Prostate gland (tissue), 2 donors: ENCODE data around the gene SNX3. TPM values are rescaled to one million over a fixed set of nuclear protein-coding genes. Genes with fewer than 3 reads are reported as not detected.

Experiments used
- DNase-seq: peaks from one replicate; pipeline ENCODE4 v3.0.0-alpha.2; 2019; ENCODE audit warnings: low spot score
- H3K27ac ChIP-seq, 2 donors: fragments of 200-600 bp; sonication (generic); 2 replicates each; pipeline ENCODE4 v1.5.1; 2017 to 2019
- H3K27me3 ChIP-seq: fragments of 200-600 bp; sonication (generic); replicated peaks from 2 replicates; pipeline ENCODE4 v1.5.1; 2019; ENCODE audit not compliant: insufficient read depth
- H3K36me3 ChIP-seq, 2 donors: fragments of 200-600 bp; sonication (generic); 1 replicate in 1 of 2; 2 replicates in 1 of 2; pipeline versions ENCODE4 v1.5.1 to v1.8.1; 2017 to 2019
- H3K4me1 ChIP-seq: fragments of 200-600 bp; sonication (generic); replicated peaks from 2 replicates; pipeline ENCODE4 v1.5.1; 2019
- H3K4me3 ChIP-seq, 2 donors: fragments of 200-600 bp; sonication (generic); 2 replicates each; pipeline ENCODE4 v1.5.1; 2017 to 2019
- H3K9me3 ChIP-seq: fragments of 200-600 bp; sonication (generic); 2 replicates; pipeline ENCODE4 v1.5.1; 2017
- POLR2A ChIP-seq: fragments of 450-650 bp; IDR thresholded peaks from one replicate; pipeline ENCODE4 v1.6.1; 2016; ENCODE audit warnings: antibody characterized with exemption, mild to moderate bottlenecking
- POLR2AphosphoS5 ChIP-seq: sonication (generic); formaldehyde crosslinking; IDR thresholded peaks from one replicate; pipeline ENCODE4 v1.6.1; 2017; ENCODE audit warnings: antibody characterized with exemption
- WGBS: methylation state at CpG from one replicate; pipeline ENCODE4 v1.1.5; 2018; 5-methylcytosine and 5-hydroxymethylcytosine counted together
- intact Hi-C: fragments of 100-400 bp; cut with DNase I; formaldehyde crosslinking; loops from one replicate; pipeline ENCODE4 v1.14.2; 2022
- total RNA-seq, 2 donors: library from RNA; depleted of rRNA; stranded (reverse); fragments of >200 nt; gene quantifications; one replicate each; pipeline ENCODE4 v1.1.0, GENCODE V29; 2016
- TF ChIP-seq, protein P1 (sequence below), 4 experiments: fragments of 200-600 bp in 2 of 4; fragments of 450-650 bp in 2 of 4; sonication (generic) in 2 of 4; IDR thresholded peaks; 1 replicate in 3 of 4; 2 replicates in 1 of 4; pipeline ENCODE4 v1.5.1; 2016 to 2019; ENCODE audit warnings: antibody characterized with exemption in 4 of 4, mild to moderate bottlenecking in 2 of 4, moderate library complexity in 2 of 4

Gene SNX3
- total RNA-seq, 2 donors from 2014 or later, result 93.3 to 93.6 TPM

DNA sequence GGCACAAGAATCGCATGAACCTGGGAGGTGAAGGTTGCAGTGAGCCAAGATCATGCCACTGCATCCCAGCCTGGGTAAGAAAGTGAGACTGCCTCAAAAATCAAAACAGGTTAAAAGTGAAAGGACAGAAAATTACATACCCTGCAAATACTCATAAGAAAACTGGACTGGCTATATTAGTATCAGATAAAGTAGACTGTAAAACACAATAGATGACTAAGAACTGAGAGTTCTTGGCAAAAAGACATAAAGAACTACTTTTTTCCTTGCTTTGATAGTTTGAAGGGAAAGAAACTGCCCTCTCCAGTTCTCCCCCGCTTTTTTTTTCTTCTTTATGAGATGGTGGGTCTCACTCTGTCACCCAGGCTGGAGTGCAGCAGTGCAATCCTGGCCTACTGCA, 17.0 kb downstream of the SNX3 start:
- TF ChIP-seq, protein P1, sequence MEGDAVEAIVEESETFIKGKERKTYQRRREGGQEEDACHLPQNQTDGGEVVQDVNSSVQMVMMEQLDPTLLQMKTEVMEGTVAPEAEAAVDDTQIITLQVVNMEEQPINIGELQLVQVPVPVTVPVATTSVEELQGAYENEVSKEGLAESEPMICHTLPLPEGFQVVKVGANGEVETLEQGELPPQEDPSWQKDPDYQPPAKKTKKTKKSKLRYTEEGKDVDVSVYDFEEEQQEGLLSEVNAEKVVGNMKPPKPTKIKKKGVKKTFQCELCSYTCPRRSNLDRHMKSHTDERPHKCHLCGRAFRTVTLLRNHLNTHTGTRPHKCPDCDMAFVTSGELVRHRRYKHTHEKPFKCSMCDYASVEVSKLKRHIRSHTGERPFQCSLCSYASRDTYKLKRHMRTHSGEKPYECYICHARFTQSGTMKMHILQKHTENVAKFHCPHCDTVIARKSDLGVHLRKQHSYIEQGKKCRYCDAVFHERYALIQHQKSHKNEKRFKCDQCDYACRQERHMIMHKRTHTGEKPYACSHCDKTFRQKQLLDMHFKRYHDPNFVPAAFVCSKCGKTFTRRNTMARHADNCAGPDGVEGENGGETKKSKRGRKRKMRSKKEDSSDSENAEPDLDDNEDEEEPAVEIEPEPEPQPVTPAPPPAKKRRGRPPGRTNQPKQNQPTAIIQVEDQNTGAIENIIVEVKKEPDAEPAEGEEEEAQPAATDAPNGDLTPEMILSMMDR (IDR thresholded peaks at IDR 0.05), result no peak
- TF ChIP-seq POLR2AphosphoS5 (no peak), POLR2A (no peak)
- 45% methylated on average over 2 of the region's 2 CpGs for WGBS
- Histone ChIP-seq H3K9me3 (no peaks in the 10 kb centered on the region), H3K27me3 (no peaks in the 10 kb centered on the region), H3K4me1 (peaks cover 2% of the 10 kb centered on the region), H3K36me3 (no peaks in the 10 kb centered on the region), H3K4me3 (no peak overlapping the region), H3K27ac (no peak overlapping the region)
- no peak for DNase-seq
- intact Hi-C loops, result no loop called here

DNA sequence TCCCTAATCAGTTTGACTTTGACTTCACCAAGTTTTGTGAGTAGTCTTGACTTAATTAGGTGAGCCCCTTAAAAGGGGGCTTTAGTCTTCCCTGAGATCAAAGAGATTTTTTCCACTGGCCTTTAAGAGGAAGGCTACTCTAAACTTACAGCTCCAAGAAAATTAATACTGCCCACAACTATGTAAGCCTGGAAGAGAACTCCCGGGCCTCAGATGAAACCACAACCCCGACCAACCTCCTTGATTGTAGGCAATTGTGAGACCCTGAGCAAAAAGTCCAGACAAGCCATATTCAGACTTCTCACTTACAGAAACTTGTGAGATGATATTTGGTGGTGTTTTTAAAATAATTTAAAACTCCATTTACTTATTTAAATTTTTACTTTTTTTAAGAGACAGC, 18.1 kb downstream of the SNX3 start:
- DNase-seq, result no peak
- no peak for TF ChIP-seq POLR2A
- TF ChIP-seq, protein P1 (IDR thresholded peaks at IDR 0.05), result no peak
- no peak for TF ChIP-seq POLR2AphosphoS5
- H3K36me3 ChIP-seq, result no peaks in the 10 kb centered on the region
- H3K27ac ChIP-seq, result no peak overlapping the region
- peaks cover 2% of the 10 kb centered on the region for H3K4me1 ChIP-seq
- no peaks in the 10 kb centered on the region for H3K27me3 ChIP-seq
- no peaks in the 10 kb centered on the region for H3K9me3 ChIP-seq
- intact Hi-C loops, result no loop called here
- no peak overlapping the region for H3K4me3 ChIP-seq
- 98% methylated on average over 2 of the region's 2 CpGs for WGBS

DNA sequence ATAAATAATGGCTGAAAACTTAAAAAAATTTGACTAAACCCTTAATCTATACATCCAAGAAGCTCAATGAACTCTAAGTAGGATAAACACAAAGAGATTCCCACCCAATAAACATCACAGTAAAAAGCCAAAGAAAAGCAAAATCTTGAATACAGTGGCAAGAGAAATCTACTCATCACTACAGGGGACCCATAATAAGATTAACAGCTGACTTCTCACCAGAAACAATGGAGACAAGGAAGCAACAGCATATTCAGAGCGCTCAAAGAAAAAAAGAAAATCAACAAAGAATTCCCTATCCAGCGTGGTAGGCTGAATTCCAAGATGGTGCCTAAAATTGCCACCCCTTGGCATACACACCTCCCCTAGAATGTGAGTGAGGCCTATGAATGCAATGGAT, 18.6 kb downstream of the SNX3 start:
- 97% methylated on average over 2 of the region's 2 CpGs for WGBS
- Histone ChIP-seq H3K4me3 (no peak overlapping the region), H3K36me3 (no peaks in the 10 kb centered on the region), H3K27ac (no peak overlapping the region), H3K9me3 (no peaks in the 10 kb centered on the region), H3K4me1 (peaks cover 2% of the 10 kb centered on the region), H3K27me3 (no peaks in the 10 kb centered on the region)
- TF ChIP-seq POLR2AphosphoS5 (no peak), POLR2A (no peak)
- TF ChIP-seq, protein P1 (IDR thresholded peaks at IDR 0.05), result no peak
- DNase-seq, result no peak
- intact Hi-C loops, result no loop called here

DNA sequence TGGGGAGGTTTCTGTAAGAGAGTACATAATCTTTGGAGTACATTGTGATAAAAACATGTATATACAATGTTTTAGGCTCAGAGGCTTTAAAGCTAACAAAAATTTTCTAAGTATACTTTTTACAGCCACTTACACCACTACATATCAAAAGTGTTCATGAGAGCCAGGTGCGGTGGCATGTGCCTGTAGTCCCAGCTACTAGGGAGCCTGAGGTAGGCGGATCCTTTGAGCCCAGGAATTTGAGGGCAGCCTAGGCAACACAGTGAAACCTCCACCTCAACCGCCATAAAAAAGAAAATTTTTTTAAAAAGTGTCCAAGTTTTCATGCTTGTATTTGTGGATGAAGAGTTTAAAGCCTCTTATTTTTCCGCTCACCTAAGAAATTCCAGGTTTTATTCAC, 22.5 kb downstream of the SNX3 start:
- 97% methylated on average over 4 of the region's 4 CpGs for WGBS
- Histone ChIP-seq H3K27ac (no peak overlapping the region), H3K27me3 (no peaks in the 10 kb centered on the region), H3K36me3 (no peaks in the 10 kb centered on the region), H3K9me3 (no peaks in the 10 kb centered on the region), H3K4me1 (no peaks in the 10 kb centered on the region), H3K4me3 (no peak overlapping the region)
- no peak for DNase-seq
- intact Hi-C loops, result no loop called here
- TF ChIP-seq POLR2A, result no peak
- TF ChIP-seq, protein P1 (IDR thresholded peaks at IDR 0.05), result no peak
- TF ChIP-seq POLR2AphosphoS5, result no peak

DNA sequence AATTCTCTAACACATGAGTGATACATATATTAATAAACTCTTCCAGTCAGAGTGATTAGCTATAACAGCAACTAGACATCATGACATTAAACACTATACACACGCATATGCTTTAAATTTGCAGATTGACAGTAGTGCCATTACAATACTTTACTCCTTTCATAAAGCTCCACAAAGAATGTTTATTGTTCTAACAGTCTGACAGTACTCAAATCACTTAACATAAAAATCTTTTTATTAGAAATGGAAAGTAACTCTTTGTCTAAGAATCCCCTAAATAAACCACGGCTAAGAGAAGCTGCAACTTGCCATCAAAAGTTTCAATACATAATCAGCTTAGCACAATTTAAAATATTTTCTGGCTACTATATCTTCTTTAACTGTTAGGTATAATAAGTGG, 24.0 kb downstream of the SNX3 start:
- Histone ChIP-seq H3K27me3 (no peaks in the 10 kb centered on the region), H3K9me3 (no peaks in the 10 kb centered on the region), H3K4me1 (no peaks in the 10 kb centered on the region), H3K27ac (no peak overlapping the region), H3K4me3 (no peak overlapping the region), H3K36me3 (no peaks in the 10 kb centered on the region)
- intact Hi-C loops, result no loop called here
- WGBS, result 51% methylated on average over 2 of the region's 2 CpGs
- DNase-seq, result no peak
- TF ChIP-seq POLR2A (no peak), POLR2AphosphoS5 (no peak)
- TF ChIP-seq, protein P1 (IDR thresholded peaks at IDR 0.05), result no peak
